WTC11 (cell line): ENCODE results near the gene SPEM3. TPM values are rescaled to one million over a fixed set of nuclear protein-coding genes. Genes with fewer than 3 reads are reported as not detected.

Source experiments
- ATAC-seq: fragments of 200-7000 bp; cut with Tn5 transposase; 2 replicates; pipeline ENCODE4 v1.10.0; 2021; ENCODE audit warnings: mild to moderate bottlenecking, moderate library complexity
- CTCF ChIA-PET: fragments of 300-600 bp; sonication (Branson Sonifier 250); formaldehyde crosslinking; loops from one replicate; lab custom pipeline; 2021; ENCODE audit warnings: antibody characterized with exemption; lab: Charles Lee
- POLR2A ChIA-PET: fragments of 350-600 bp; sonication (Branson Sonifier 250); formaldehyde crosslinking; loops from one replicate; lab custom pipeline; 2021; ENCODE audit warnings: antibody characterized with exemption; lab: Charles Lee
- DNase-seq: peaks from one replicate; pipeline ENCODE4 v3.0.0; 2021; ENCODE audit warnings: low spot score
- H3K27ac Mint-ChIP-seq: 2 replicates; pipeline ENCODE4 v1.8.0; 2021; ENCODE audit warnings: mixed read lengths
- H3K27me3 Mint-ChIP-seq: 2 replicates; pipeline ENCODE4 v1.8.0; 2021; ENCODE audit warnings: low read depth, mild to moderate bottlenecking, moderate library complexity, mixed read lengths
- H3K36me3 Mint-ChIP-seq: 2 replicates; pipeline ENCODE4 v1.8.0; 2021; ENCODE audit warnings: mixed read lengths
- H3K4me1 Mint-ChIP-seq: 2 replicates; pipeline ENCODE4 v1.8.0; 2022; ENCODE audit warnings: mixed read lengths
- H3K4me3 Mint-ChIP-seq: 2 replicates; pipeline ENCODE4 v1.8.0; 2021; ENCODE audit warnings: mild to moderate bottlenecking, moderate library complexity, mixed read lengths
- H3K9me3 Mint-ChIP-seq: 2 replicates; pipeline ENCODE4 v1.8.0; 2021; ENCODE audit warnings: mixed read lengths
- CBFB ChIP-seq: sonication (generic); formaldehyde crosslinking; IDR thresholded peaks from 2 replicates; pipeline ENCODE4 v1.8.1; 2022; ENCODE audit warnings: mild to moderate bottlenecking, low read depth, missing genetic modification reagents
- EMX1 ChIP-seq: fragments of 250-450 bp; sonication (Bioruptor Pico); IDR thresholded peaks from 2 replicates; pipeline ENCODE4 v1.8.0; 2021; ENCODE audit warnings: mild to moderate bottlenecking
- ESRRA ChIP-seq: sonication (generic); formaldehyde crosslinking; IDR thresholded peaks from 2 replicates; pipeline ENCODE4 v1.8.1; 2022; ENCODE audit warnings: mild to moderate bottlenecking, missing genetic modification reagents, borderline replicate concordance
- FOXP4 ChIP-seq: sonication (generic); formaldehyde crosslinking; IDR thresholded peaks from 2 replicates; pipeline ENCODE4 v1.8.0; 2022; ENCODE audit warnings: mild to moderate bottlenecking, missing genetic modification reagents
- IRF2 ChIP-seq: sonication (generic); formaldehyde crosslinking; IDR thresholded peaks from 2 replicates; pipeline ENCODE4 v1.8.0; 2022; ENCODE audit warnings: low read depth, missing genetic modification reagents, borderline replicate concordance
- MXD4 ChIP-seq: fragments of 250-450 bp; sonication (Bioruptor Pico); IDR thresholded peaks from 2 replicates; pipeline ENCODE4 v1.8.0; 2021; ENCODE audit warnings: mild to moderate bottlenecking, moderate library complexity, borderline replicate concordance
- NFE2L1 ChIP-seq: sonication (generic); formaldehyde crosslinking; IDR thresholded peaks from 2 replicates; pipeline ENCODE4 v1.8.1; 2023; ENCODE audit warnings: missing genetic modification reagents
- SP1 ChIP-seq: sonication (generic); formaldehyde crosslinking; conservative IDR thresholded peaks from 2 replicates; pipeline ENCODE4 v1.8.1; 2022; ENCODE audit warnings: missing genetic modification reagents
- USF2 ChIP-seq: sonication (generic); formaldehyde crosslinking; IDR thresholded peaks from 2 replicates; pipeline ENCODE4 v1.8.1; 2023; ENCODE audit warnings: mild to moderate bottlenecking, missing genetic modification reagents, moderate library complexity
- ZBTB21 ChIP-seq: sonication (generic); formaldehyde crosslinking; IDR thresholded peaks from 2 replicates; pipeline ENCODE4 v1.8.1; 2023; ENCODE audit warnings: mild to moderate bottlenecking, missing genetic modification reagents, borderline replicate concordance
- ZNF219 ChIP-seq: sonication (generic); formaldehyde crosslinking; IDR thresholded peaks from 2 replicates; pipeline ENCODE4 v1.8.0; 2023; ENCODE audit warnings: missing genetic modification reagents, mild to moderate bottlenecking, borderline replicate concordance
- ZNF232 ChIP-seq: sonication (generic); formaldehyde crosslinking; IDR thresholded peaks from 2 replicates; pipeline ENCODE4 v1.8.0; 2022; ENCODE audit warnings: mild to moderate bottlenecking, missing genetic modification reagents
- ZNF317 ChIP-seq: sonication (generic); formaldehyde crosslinking; IDR thresholded peaks from 2 replicates; pipeline ENCODE4 v1.8.1; 2023; ENCODE audit warnings: low read depth, mild to moderate bottlenecking, moderate library complexity, missing genetic modification reagents, borderline replicate concordance
- total RNA-seq: library from RNA; stranded (reverse); gene quantifications from 3 replicates; pipeline ENCODE4 v1.2.3, GENCODE V29; 2021
- TF ChIP-seq, protein P1 (sequence below): sonication (generic); formaldehyde crosslinking; IDR thresholded peaks from 2 replicates; pipeline ENCODE4 v1.8.1; 2022; ENCODE audit warnings: low read depth, missing genetic modification reagents, borderline replicate concordance
- TF ChIP-seq, protein P2 (sequence below): fragments of 250-450 bp; sonication (Bioruptor Pico); IDR thresholded peaks from 2 replicates; pipeline ENCODE4 v1.8.0; 2021; ENCODE audit warnings: mild to moderate bottlenecking
- TF ChIP-seq, protein P3 (sequence below): sonication (generic); formaldehyde crosslinking; conservative IDR thresholded peaks from 2 replicates; pipeline ENCODE4 v1.8.1; 2023; ENCODE audit warnings: mild to moderate bottlenecking, low read depth, missing genetic modification reagents, moderate library complexity
- TF ChIP-seq, protein P4 (sequence below): sonication (generic); formaldehyde crosslinking; IDR thresholded peaks from 2 replicates; pipeline ENCODE4 v1.8.0; 2023; ENCODE audit warnings: missing genetic modification reagents, mild to moderate bottlenecking, borderline replicate concordance

Gene SPEM3
- total RNA-seq, 1 experiment from 2014 or later, result not detected

- TF ChIP-seq, protein P1, sequence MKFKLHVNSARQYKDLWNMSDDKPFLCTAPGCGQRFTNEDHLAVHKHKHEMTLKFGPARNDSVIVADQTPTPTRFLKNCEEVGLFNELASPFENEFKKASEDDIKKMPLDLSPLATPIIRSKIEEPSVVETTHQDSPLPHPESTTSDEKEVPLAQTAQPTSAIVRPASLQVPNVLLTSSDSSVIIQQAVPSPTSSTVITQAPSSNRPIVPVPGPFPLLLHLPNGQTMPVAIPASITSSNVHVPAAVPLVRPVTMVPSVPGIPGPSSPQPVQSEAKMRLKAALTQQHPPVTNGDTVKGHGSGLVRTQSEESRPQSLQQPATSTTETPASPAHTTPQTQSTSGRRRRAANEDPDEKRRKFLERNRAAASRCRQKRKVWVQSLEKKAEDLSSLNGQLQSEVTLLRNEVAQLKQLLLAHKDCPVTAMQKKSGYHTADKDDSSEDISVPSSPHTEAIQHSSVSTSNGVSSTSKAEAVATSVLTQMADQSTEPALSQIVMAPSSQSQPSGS (CRISPR knock-in tag), result no peak
- TF ChIP-seq USF2, result 0 out of 2 replicates have a peak, but pooled peaks have one; percentile 5
- 0 out of 2 replicates have a peak, but pooled peaks have one; percentile 2 for TF ChIP-seq SP1 (CRISPR knock-in tag)
- TF ChIP-seq, protein P2, sequence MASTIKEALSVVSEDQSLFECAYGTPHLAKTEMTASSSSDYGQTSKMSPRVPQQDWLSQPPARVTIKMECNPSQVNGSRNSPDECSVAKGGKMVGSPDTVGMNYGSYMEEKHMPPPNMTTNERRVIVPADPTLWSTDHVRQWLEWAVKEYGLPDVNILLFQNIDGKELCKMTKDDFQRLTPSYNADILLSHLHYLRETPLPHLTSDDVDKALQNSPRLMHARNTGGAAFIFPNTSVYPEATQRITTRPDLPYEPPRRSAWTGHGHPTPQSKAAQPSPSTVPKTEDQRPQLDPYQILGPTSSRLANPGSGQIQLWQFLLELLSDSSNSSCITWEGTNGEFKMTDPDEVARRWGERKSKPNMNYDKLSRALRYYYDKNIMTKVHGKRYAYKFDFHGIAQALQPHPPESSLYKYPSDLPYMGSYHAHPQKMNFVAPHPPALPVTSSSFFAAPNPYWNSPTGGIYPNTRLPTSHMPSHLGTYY (CRISPR knock-in tag), result no peak
- no peak for TF ChIP-seq ZBTB21 (CRISPR knock-in tag)
- TF ChIP-seq EMX1 (CRISPR knock-in tag), result no peak
- peaks cover 39% of the 10 kb centered on the region for H3K27me3 Mint-ChIP-seq
- peaks cover 33% of the 10 kb centered on the region for H3K4me1 Mint-ChIP-seq
- ATAC-seq (peak; percentile 91), DNase-seq (peak; percentile 91)
- peak overlapping the region; percentile 87 for H3K4me3 Mint-ChIP-seq
- H3K36me3 Mint-ChIP-seq, result peaks cover 13% of the 10 kb centered on the region; the same call in 1 of the 2 replicates
- POLR2A ChIA-PET, result interaction anchor here (0.7 to 2.4 kb wide), 9 partner anchors 10 to 116 kb away, joined by 3 to 24 read pairs (median 5); partner anchors contain the start of genes NLGN2, POLR2A, TMEM102 and TMEM256
- CTCF ChIA-PET, result interaction anchor here (0.6 to 2.9 kb wide), 19 partner anchors 8 to 189 kb away, joined by 3 to 19 read pairs (median 5); partner anchors contain the start of genes PLSCR3, TMEM102, TMEM256 and TMEM95
- H3K27ac Mint-ChIP-seq, result peak overlapping the region; percentile 99
- H3K9me3 Mint-ChIP-seq, result no peaks in the 10 kb centered on the region
Observed at GRCh38 chr17:7445619-7445968, 16.9 kb downstream of the SPEM3 start.

DNA sequence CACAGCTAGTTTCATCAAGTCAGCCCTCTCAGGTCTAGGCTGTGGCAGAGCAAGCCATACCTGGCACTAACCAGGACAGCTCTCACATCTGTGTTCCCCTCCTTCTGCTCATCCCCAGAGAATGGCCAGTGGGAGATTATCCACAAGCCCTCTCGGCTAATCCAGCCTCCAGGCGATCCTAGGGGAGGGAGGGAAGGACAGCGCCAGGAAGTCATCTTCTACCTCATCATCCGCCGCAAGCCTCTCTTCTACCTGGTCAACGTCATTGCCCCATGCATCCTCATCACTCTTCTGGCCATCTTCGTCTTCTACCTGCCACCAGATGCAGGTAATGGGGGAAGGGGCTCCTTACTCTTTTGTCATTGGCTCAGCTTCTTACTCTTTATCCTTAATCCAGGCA, 19.8 kb downstream of the SPEM3 start:
- peaks cover 30% of the 10 kb centered on the region for H3K27me3 Mint-ChIP-seq
- H3K9me3 Mint-ChIP-seq, result no peaks in the 10 kb centered on the region
- peaks cover 19% of the 10 kb centered on the region for H3K4me1 Mint-ChIP-seq
- CTCF ChIA-PET, result no interaction called here
- no peak overlapping the region for H3K4me3 Mint-ChIP-seq
- H3K36me3 Mint-ChIP-seq, result peaks cover 15% of the 10 kb centered on the region; the same call in 1 of the 2 replicates
- ATAC-seq (no peak), DNase-seq (no peak)
- no peak overlapping the region for H3K27ac Mint-ChIP-seq
- POLR2A ChIA-PET, result no interaction called here
- TF ChIP-seq FOXP4 (CRISPR knock-in tag), result no peak
- TF ChIP-seq ZNF317 (CRISPR knock-in tag), result no peak
- TF ChIP-seq MXD4 (CRISPR knock-in tag), result no peak
- TF ChIP-seq, protein P3, sequence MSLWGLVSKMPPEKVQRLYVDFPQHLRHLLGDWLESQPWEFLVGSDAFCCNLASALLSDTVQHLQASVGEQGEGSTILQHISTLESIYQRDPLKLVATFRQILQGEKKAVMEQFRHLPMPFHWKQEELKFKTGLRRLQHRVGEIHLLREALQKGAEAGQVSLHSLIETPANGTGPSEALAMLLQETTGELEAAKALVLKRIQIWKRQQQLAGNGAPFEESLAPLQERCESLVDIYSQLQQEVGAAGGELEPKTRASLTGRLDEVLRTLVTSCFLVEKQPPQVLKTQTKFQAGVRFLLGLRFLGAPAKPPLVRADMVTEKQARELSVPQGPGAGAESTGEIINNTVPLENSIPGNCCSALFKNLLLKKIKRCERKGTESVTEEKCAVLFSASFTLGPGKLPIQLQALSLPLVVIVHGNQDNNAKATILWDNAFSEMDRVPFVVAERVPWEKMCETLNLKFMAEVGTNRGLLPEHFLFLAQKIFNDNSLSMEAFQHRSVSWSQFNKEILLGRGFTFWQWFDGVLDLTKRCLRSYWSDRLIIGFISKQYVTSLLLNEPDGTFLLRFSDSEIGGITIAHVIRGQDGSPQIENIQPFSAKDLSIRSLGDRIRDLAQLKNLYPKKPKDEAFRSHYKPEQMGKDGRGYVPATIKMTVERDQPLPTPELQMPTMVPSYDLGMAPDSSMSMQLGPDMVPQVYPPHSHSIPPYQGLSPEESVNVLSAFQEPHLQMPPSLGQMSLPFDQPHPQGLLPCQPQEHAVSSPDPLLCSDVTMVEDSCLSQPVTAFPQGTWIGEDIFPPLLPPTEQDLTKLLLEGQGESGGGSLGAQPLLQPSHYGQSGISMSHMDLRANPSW (CRISPR knock-in tag), result no peak
- no peak for TF ChIP-seq IRF2
- no peak for TF ChIP-seq NFE2L1
- no peak for TF ChIP-seq ZNF219 (CRISPR knock-in tag)
- TF ChIP-seq, protein P1 (CRISPR knock-in tag), result no peak
- TF ChIP-seq ZNF232, result no peak
- TF ChIP-seq, protein P4, sequence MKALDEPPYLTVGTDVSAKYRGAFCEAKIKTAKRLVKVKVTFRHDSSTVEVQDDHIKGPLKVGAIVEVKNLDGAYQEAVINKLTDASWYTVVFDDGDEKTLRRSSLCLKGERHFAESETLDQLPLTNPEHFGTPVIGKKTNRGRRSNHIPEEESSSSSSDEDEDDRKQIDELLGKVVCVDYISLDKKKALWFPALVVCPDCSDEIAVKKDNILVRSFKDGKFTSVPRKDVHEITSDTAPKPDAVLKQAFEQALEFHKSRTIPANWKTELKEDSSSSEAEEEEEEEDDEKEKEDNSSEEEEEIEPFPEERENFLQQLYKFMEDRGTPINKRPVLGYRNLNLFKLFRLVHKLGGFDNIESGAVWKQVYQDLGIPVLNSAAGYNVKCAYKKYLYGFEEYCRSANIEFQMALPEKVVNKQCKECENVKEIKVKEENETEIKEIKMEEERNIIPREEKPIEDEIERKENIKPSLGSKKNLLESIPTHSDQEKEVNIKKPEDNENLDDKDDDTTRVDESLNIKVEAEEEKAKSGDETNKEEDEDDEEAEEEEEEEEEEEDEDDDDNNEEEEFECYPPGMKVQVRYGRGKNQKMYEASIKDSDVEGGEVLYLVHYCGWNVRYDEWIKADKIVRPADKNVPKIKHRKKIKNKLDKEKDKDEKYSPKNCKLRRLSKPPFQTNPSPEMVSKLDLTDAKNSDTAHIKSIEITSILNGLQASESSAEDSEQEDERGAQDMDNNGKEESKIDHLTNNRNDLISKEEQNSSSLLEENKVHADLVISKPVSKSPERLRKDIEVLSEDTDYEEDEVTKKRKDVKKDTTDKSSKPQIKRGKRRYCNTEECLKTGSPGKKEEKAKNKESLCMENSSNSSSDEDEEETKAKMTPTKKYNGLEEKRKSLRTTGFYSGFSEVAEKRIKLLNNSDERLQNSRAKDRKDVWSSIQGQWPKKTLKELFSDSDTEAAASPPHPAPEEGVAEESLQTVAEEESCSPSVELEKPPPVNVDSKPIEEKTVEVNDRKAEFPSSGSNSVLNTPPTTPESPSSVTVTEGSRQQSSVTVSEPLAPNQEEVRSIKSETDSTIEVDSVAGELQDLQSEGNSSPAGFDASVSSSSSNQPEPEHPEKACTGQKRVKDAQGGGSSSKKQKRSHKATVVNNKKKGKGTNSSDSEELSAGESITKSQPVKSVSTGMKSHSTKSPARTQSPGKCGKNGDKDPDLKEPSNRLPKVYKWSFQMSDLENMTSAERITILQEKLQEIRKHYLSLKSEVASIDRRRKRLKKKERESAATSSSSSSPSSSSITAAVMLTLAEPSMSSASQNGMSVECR (CRISPR knock-in tag), result no peak
- no peak for TF ChIP-seq ESRRA (CRISPR knock-in tag)
- TF ChIP-seq CBFB (CRISPR knock-in tag), result no peak
